ENCODE data around the gene MZB1. TPM values are rescaled to one million over a fixed set of nuclear protein-coding genes. Genes with fewer than 3 reads are reported as not detected.
"Not testable (repeated sequence)": the region's sequence is repeated elsewhere in the genome, so short reads cannot be mapped to it uniquely, and the experiment has no call there.

The MZB1 gene
- total RNA-seq, 2 experiments from 2014 or later, result 10.4 to 10.6 TPM

- H3K9me3 Mint-ChIP-seq, result no peaks in the 10 kb centered on the region
- H3K4me3 Mint-ChIP-seq, result peak overlapping the region; percentile 48
- peaks cover 42% of the 10 kb centered on the region for H3K36me3 Mint-ChIP-seq
- no peaks in the 10 kb centered on the region for H3K27me3 Mint-ChIP-seq
- no peak for DNase-seq
- peak overlapping the region; percentile 96 for H3K27ac Mint-ChIP-seq
- peaks cover 45% of the 10 kb centered on the region for H3K4me1 Mint-ChIP-seq
Observed at GRCh38 chr5:139415869-139416268, 26.2 kb upstream of the MZB1 start.

- H3K4me1 Mint-ChIP-seq, result peaks cover 45% of the 10 kb centered on the region
Observed at GRCh38 chr5:139415221-139415861, 25.6 kb upstream of the MZB1 start.

GRCh38 chr5:139414581-139415130 is 24.9 kb upstream of the MZB1 start:
- H3K27me3 Mint-ChIP-seq, result no peaks in the 10 kb centered on the region
- peak overlapping the region; percentile 96 for H3K27ac Mint-ChIP-seq
- H3K4me1 Mint-ChIP-seq, result peaks cover 45% of the 10 kb centered on the region
- H3K4me3 Mint-ChIP-seq, result peak overlapping the region; percentile 53
- DNase-seq, result no peak
- H3K36me3 Mint-ChIP-seq, result peaks cover 42% of the 10 kb centered on the region
- no peaks in the 10 kb centered on the region for H3K9me3 Mint-ChIP-seq

More at GRCh38 chr5:139415221-139415861, 25.6 kb upstream of the MZB1 start:
- no peaks in the 10 kb centered on the region for H3K27me3 Mint-ChIP-seq
- peak overlapping the region; percentile 53 for H3K4me3 Mint-ChIP-seq
- no peaks in the 10 kb centered on the region for H3K9me3 Mint-ChIP-seq
- DNase-seq, result peak; percentile 63
- peak overlapping the region; percentile 96 for H3K27ac Mint-ChIP-seq
- peaks cover 42% of the 10 kb centered on the region for H3K36me3 Mint-ChIP-seq

- H3K4me1 Mint-ChIP-seq, result peaks cover 45% of the 10 kb centered on the region
- no peaks in the 10 kb centered on the region for H3K9me3 Mint-ChIP-seq
- H3K27me3 Mint-ChIP-seq, result no peaks in the 10 kb centered on the region
- peak overlapping the region; percentile 20 for H3K4me3 Mint-ChIP-seq
- H3K27ac Mint-ChIP-seq, result peak overlapping the region; percentile 96
- H3K36me3 Mint-ChIP-seq, result peaks cover 42% of the 10 kb centered on the region
- no peak for DNase-seq
Observed at GRCh38 chr5:139413963-139414362, 24.2 kb upstream of the MZB1 start.

- H3K27me3 Mint-ChIP-seq, result no peaks in the 10 kb centered on the region
- no peak overlapping the region for H3K4me3 Mint-ChIP-seq
- DNase-seq, result no peak
- H3K9me3 Mint-ChIP-seq, result no peaks in the 10 kb centered on the region
- H3K36me3 Mint-ChIP-seq, result peaks cover 36% of the 10 kb centered on the region
- H3K4me1 Mint-ChIP-seq, result peaks cover 45% of the 10 kb centered on the region
- peak overlapping the region; percentile 96 for H3K27ac Mint-ChIP-seq
Observed at GRCh38 chr5:139413153-139413552, 23.4 kb upstream of the MZB1 start.

- Mint-ChIP-seq H3K27me3 (no peaks in the 10 kb centered on the region), H3K4me1 (peaks cover 43% of the 10 kb centered on the region), H3K9me3 (no peaks in the 10 kb centered on the region), H3K27ac (no peak overlapping the region), H3K4me3 (no peak overlapping the region), H3K36me3 (peaks cover 18% of the 10 kb centered on the region)
- no peak for DNase-seq
Observed at GRCh38 chr5:139410993-139411828, 21.5 kb upstream of the MZB1 start.

GRCh38 chr5:139410121-139410992 is 20.6 kb upstream of the MZB1 start:
- H3K36me3 Mint-ChIP-seq, result peaks cover 14% of the 10 kb centered on the region
- H3K4me1 Mint-ChIP-seq, result peaks cover 34% of the 10 kb centered on the region
- no peaks in the 10 kb centered on the region for H3K9me3 Mint-ChIP-seq
- H3K27me3 Mint-ChIP-seq, result no peaks in the 10 kb centered on the region
- H3K27ac Mint-ChIP-seq, result no peak overlapping the region
- DNase-seq, result no peak
- H3K4me3 Mint-ChIP-seq, result no peak overlapping the region

- H3K9me3 Mint-ChIP-seq, H3K36me3 Mint-ChIP-seq, H3K27ac Mint-ChIP-seq, H3K4me3 Mint-ChIP-seq, DNase-seq, H3K27me3 Mint-ChIP-seq: not testable (repeated sequence)
- H3K4me1 Mint-ChIP-seq, result peaks cover 29% of the 10 kb centered on the region
Observed at GRCh38 chr5:139409116-139409515, 19.4 kb upstream of the MZB1 start.

GRCh38 chr5:139408191-139408590 is 18.5 kb upstream of the MZB1 start:
- H3K4me1 Mint-ChIP-seq, result peaks cover 26% of the 10 kb centered on the region
- H3K27me3 Mint-ChIP-seq, result no peaks in the 10 kb centered on the region
- no peak overlapping the region for H3K27ac Mint-ChIP-seq
- no peak for DNase-seq
- no peak overlapping the region for H3K4me3 Mint-ChIP-seq
- peaks cover 1% of the 10 kb centered on the region for H3K36me3 Mint-ChIP-seq
- H3K9me3 Mint-ChIP-seq, result no peaks in the 10 kb centered on the region

- no peaks in the 10 kb centered on the region for H3K27me3 Mint-ChIP-seq
- H3K9me3 Mint-ChIP-seq, result no peaks in the 10 kb centered on the region
- no peak overlapping the region for H3K4me3 Mint-ChIP-seq
- DNase-seq, result no peak
- peaks cover 27% of the 10 kb centered on the region for H3K4me1 Mint-ChIP-seq
- H3K36me3 Mint-ChIP-seq, result peaks cover 1% of the 10 kb centered on the region
- H3K27ac Mint-ChIP-seq, result no peak overlapping the region
Observed at GRCh38 chr5:139407517-139407916, 17.8 kb upstream of the MZB1 start.

GRCh38 chr5:139406963-139407362 is 17.2 kb upstream of the MZB1 start:
- Mint-ChIP-seq H3K27me3 (no peaks in the 10 kb centered on the region), H3K4me1 (peaks cover 28% of the 10 kb centered on the region), H3K9me3 (no peaks in the 10 kb centered on the region), H3K27ac (no peak overlapping the region), H3K36me3 (peaks cover 1% of the 10 kb centered on the region), H3K4me3 (no peak overlapping the region)
- DNase-seq, result no peak

- H3K27ac Mint-ChIP-seq, result peak overlapping the region; percentile 100
- no peaks in the 10 kb centered on the region for H3K36me3 Mint-ChIP-seq
- peaks cover 34% of the 10 kb centered on the region for H3K4me1 Mint-ChIP-seq
Observed at GRCh38 chr5:139404484-139404840, 14.7 kb upstream of the MZB1 start.

GRCh38 chr5:139403787-139404483 is 14.2 kb upstream of the MZB1 start, which contains the start of gene SPATA24:
Gene SPATA24, minus strand, starts transcription at chr5:139404089. Its CDS starts 29 bp downstream, at chr5:139404060.
- Mint-ChIP-seq H3K36me3 (no peaks in the 10 kb centered on the region), H3K9me3 (no peaks in the 10 kb centered on the region)

More at GRCh38 chr5:139404484-139404840, 14.7 kb upstream of the MZB1 start:
- no peak for DNase-seq
- Mint-ChIP-seq H3K27me3 (no peaks in the 10 kb centered on the region), H3K4me3 (peak overlapping the region; percentile 93), H3K9me3 (no peaks in the 10 kb centered on the region)

GRCh38 chr5:139403418-139403786 is 13.7 kb upstream of the MZB1 start:
- no peaks in the 10 kb centered on the region for H3K36me3 Mint-ChIP-seq
- no peak for DNase-seq
- H3K27me3 Mint-ChIP-seq, result no peaks in the 10 kb centered on the region
- peak overlapping the region; percentile 93 for H3K4me3 Mint-ChIP-seq
- H3K9me3 Mint-ChIP-seq, result no peaks in the 10 kb centered on the region
- peaks cover 39% of the 10 kb centered on the region for H3K4me1 Mint-ChIP-seq
- peak overlapping the region; percentile 100 for H3K27ac Mint-ChIP-seq

More at GRCh38 chr5:139403787-139404483, 14.2 kb upstream of the MZB1 start, which contains the start of gene SPATA24:
- Mint-ChIP-seq H3K4me3 (peak within 1 kb of the TSS; percentile 93), H3K4me1 (peaks cover 39% of the 10 kb centered on the region), H3K27ac (peak within 1 kb of the TSS; percentile 100), H3K27me3 (no peaks in the 10 kb centered on the region)
- peak; percentile 98 for DNase-seq
